Neural crest cell (in vitro differentiated cells): ENCODE data around the gene ABCB4. TPM values are rescaled to one million over a fixed set of nuclear protein-coding genes. Genes with fewer than 3 reads are reported as not detected.
A peak's percentile ranks its signal among the peaks of the same experiment; 100 is the strongest.

ENCODE experiments used
- DNase-seq: peaks from one replicate; pipeline ENCODE4 v3.0.0; 2021; ENCODE audit warnings: low read depth, mixed read lengths, low spot score
- H3K27ac Mint-ChIP-seq: one replicate; pipeline ENCODE4 v1.8.0; 2021; ENCODE audit warnings: mild to moderate bottlenecking, mixed read lengths; ENCODE audit not compliant: unreplicated experiment
- H3K27me3 Mint-ChIP-seq: 2 replicates; pipeline ENCODE4 v1.8.0; 2021; ENCODE audit warnings: low read depth, mild to moderate bottlenecking, mixed read lengths
- H3K36me3 Mint-ChIP-seq: 2 replicates; pipeline ENCODE4 v1.8.0; 2021; ENCODE audit warnings: low read depth, mild to moderate bottlenecking, mixed read lengths
- H3K4me1 Mint-ChIP-seq: 2 replicates; pipeline ENCODE4 v1.8.0; 2021; ENCODE audit warnings: mixed read lengths
- H3K4me3 Mint-ChIP-seq: one replicate; pipeline ENCODE4 v1.8.0; 2021; ENCODE audit warnings: mild to moderate bottlenecking, mixed read lengths
- H3K9me3 Mint-ChIP-seq: 2 replicates; pipeline ENCODE4 v1.8.0; 2021; ENCODE audit warnings: mixed read lengths
- total RNA-seq: library from RNA; stranded (reverse); gene quantifications from 2 replicates; pipeline ENCODE4 v1.2.1, GENCODE V29; 2021
- TF ChIP-seq, protein P1 (sequence below): fragments of 200-600 bp; sonication (generic); conservative IDR thresholded peaks from 2 replicates; pipeline ENCODE4 v1.5.0; 2021; ENCODE audit warnings: antibody characterized with exemption, mild to moderate bottlenecking

The ABCB4 gene
- total RNA-seq, 1 donor from 2014 or later: 5.8 TPM

DNA sequence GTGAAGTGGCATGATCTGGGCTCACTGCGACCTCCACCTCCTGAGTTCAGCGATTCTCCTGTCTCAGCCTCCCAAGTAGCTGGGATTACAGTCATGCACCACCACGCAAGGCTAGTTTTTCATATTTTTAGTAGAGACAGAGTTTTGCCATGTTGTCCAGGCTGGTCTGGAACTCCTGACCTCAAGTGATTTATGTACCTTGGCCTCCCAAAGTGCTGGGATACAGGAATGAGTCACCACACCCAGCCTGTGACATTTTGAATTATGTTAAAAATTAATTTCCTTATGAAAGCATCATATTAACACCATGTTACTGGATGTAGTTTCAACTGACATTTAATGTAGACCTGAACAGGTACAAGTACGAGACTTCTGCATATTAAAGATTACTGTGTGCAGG lies 24.3 kb downstream of the ABCB4 start:
- no peaks in the 10 kb centered on the region for H3K27me3 Mint-ChIP-seq
- no peak overlapping the region for H3K4me3 Mint-ChIP-seq
- H3K36me3 Mint-ChIP-seq: peaks cover 6% of the 10 kb centered on the region
- peak overlapping the region; percentile 55 for H3K27ac Mint-ChIP-seq
- H3K9me3 Mint-ChIP-seq: no peaks in the 10 kb centered on the region
- peaks cover 51% of the 10 kb centered on the region for H3K4me1 Mint-ChIP-seq
- DNase-seq: no peak
- TF ChIP-seq, protein P1, sequence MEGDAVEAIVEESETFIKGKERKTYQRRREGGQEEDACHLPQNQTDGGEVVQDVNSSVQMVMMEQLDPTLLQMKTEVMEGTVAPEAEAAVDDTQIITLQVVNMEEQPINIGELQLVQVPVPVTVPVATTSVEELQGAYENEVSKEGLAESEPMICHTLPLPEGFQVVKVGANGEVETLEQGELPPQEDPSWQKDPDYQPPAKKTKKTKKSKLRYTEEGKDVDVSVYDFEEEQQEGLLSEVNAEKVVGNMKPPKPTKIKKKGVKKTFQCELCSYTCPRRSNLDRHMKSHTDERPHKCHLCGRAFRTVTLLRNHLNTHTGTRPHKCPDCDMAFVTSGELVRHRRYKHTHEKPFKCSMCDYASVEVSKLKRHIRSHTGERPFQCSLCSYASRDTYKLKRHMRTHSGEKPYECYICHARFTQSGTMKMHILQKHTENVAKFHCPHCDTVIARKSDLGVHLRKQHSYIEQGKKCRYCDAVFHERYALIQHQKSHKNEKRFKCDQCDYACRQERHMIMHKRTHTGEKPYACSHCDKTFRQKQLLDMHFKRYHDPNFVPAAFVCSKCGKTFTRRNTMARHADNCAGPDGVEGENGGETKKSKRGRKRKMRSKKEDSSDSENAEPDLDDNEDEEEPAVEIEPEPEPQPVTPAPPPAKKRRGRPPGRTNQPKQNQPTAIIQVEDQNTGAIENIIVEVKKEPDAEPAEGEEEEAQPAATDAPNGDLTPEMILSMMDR: no peak

GRCh38 chr7:87450706-87451105 lies 24.8 kb downstream of the ABCB4 start:
- no peaks in the 10 kb centered on the region for H3K27me3 Mint-ChIP-seq
- no peak for DNase-seq
- peaks cover 6% of the 10 kb centered on the region for H3K36me3 Mint-ChIP-seq
- peaks cover 46% of the 10 kb centered on the region for H3K4me1 Mint-ChIP-seq
- TF ChIP-seq, protein P1: no peak
- H3K27ac Mint-ChIP-seq: no peak overlapping the region
- H3K9me3 Mint-ChIP-seq: no peaks in the 10 kb centered on the region
- no peak overlapping the region for H3K4me3 Mint-ChIP-seq

- H3K36me3 Mint-ChIP-seq: peaks cover 6% of the 10 kb centered on the region
- H3K9me3 Mint-ChIP-seq: no peaks in the 10 kb centered on the region
- no peak overlapping the region for H3K4me3 Mint-ChIP-seq
- TF ChIP-seq, protein P1: no peak
- H3K27ac Mint-ChIP-seq: peak overlapping the region; percentile 0
- DNase-seq: no peak
- no peaks in the 10 kb centered on the region for H3K27me3 Mint-ChIP-seq
- H3K4me1 Mint-ChIP-seq: peaks cover 40% of the 10 kb centered on the region
Measured at GRCh38 chr7:87448388-87448787, 27.1 kb downstream of the ABCB4 start.

GRCh38 chr7:87447116-87447635 lies 28.3 kb downstream of the ABCB4 start:
- Mint-ChIP-seq H3K4me3 (no peak overlapping the region), H3K4me1 (peaks cover 37% of the 10 kb centered on the region), H3K27ac (no peak overlapping the region), H3K9me3 (no peaks in the 10 kb centered on the region), H3K27me3 (no peaks in the 10 kb centered on the region), H3K36me3 (peaks cover 12% of the 10 kb centered on the region)
- TF ChIP-seq, protein P1: no peak
- DNase-seq: no peak

GRCh38 chr7:87445897-87446296 lies 29.6 kb downstream of the ABCB4 start:
- TF ChIP-seq, protein P1: no peak
- H3K27ac Mint-ChIP-seq: no peak overlapping the region
- H3K27me3 Mint-ChIP-seq: no peaks in the 10 kb centered on the region
- H3K9me3 Mint-ChIP-seq: no peaks in the 10 kb centered on the region
- H3K4me1 Mint-ChIP-seq: peaks cover 31% of the 10 kb centered on the region
- H3K4me3 Mint-ChIP-seq: no peak overlapping the region
- H3K36me3 Mint-ChIP-seq: peaks cover 12% of the 10 kb centered on the region
- no peak for DNase-seq
